K562 (cell line): ENCODE results near the gene TDRD12. TPM values are rescaled to one million over a fixed set of nuclear protein-coding genes. Genes with fewer than 3 reads are reported as not detected.
A peak's percentile ranks its signal among the peaks of the same experiment; 100 is the strongest.

Source experiments
- ATAC-seq: fragments of 200-7000 bp; cut with Tn5 transposase; 3 replicates; pipeline ENCODE4 v1.9.1; 2020; ENCODE audit warnings: moderate library complexity
- BruUV-seq: library from RNA; stranded (reverse); fragments of 400-500 nt; replicated peaks from 2 replicates; lab custom pipeline; 2021; lab: Mats Ljungman, UMichigan
- CTCF ChIA-PET: fragments of 300-600 bp; formaldehyde crosslinking; extraction: SDS; loops from one replicate; lab custom pipeline; 2021; ENCODE audit warnings: low intra/inter-chr PET ratio; lab: Yijun Ruan, JAX
- POLR2A ChIA-PET: fragments of 300-600, 350-650 bp; sonication (Branson Sonifier 250); formaldehyde crosslinking; extraction: SDS; loops from one replicate; lab custom pipeline; 2021; ENCODE audit warnings: antibody characterized with exemption, inconsistent platforms; lab: Yijun Ruan, JAX
- DNase-seq, 4 experiments: peaks; one replicate each; pipeline versions ENCODE4 v3.0.0 to v3.0.0-alpha.2; 2011 to 2018; ENCODE audit warnings: low spot score in 3 of 4, mixed read lengths in 3 of 4; ENCODE audit errors: extremely low read depth in 1 of 4
- FAIRE-seq: peaks from 2 replicates; lab custom pipeline; 2011; peaks lifted over from hg19 to GRCh38; lab: Jason Lieb, UNC
- H2AFZ ChIP-seq: 2 replicates; pipeline ENCODE4 v1.6.0; 2011; ENCODE audit warnings: low read depth, low read length, control low read depth, inconsistent platforms
- H3K27ac ChIP-seq: fragments of 200-600 bp; 3 replicates; pipeline ENCODE4 v1.8.0; 2011; ENCODE audit warnings: low read depth, mild to moderate bottlenecking, control low read depth, inconsistent platforms, low read length, moderate library complexity, mixed read lengths; ENCODE audit errors: extremely low read depth
- H3K27me3 ChIP-seq, 2 experiments: fragments of 300-600 bp in 1 of 2; 2 replicates in 1 of 2; 3 replicates in 1 of 2; pipeline versions ENCODE4 v1.6.0 to v1.8.0; 2011; ENCODE audit warnings: inconsistent platforms in 2 of 2, low read length in 2 of 2, mild to moderate bottlenecking in 1 of 2, mixed read lengths in 1 of 2, moderate library complexity in 1 of 2; ENCODE audit not compliant: control insufficient read depth in 2 of 2, insufficient read depth in 2 of 2
- H3K36me3 ChIP-seq: fragments of 300-600 bp; 3 replicates; pipeline ENCODE4 v1.8.0; 2011; ENCODE audit warnings: mild to moderate bottlenecking, low read length, inconsistent platforms; ENCODE audit not compliant: control insufficient read depth, insufficient read depth
- H3K4me1 ChIP-seq, 2 experiments: fragments of 200-600 bp in 1 of 2; replicated peaks in 1 of 2; 2 replicates in 1 of 2; 3 replicates in 1 of 2; pipeline versions ENCODE4 v1.5.1 to v1.8.0; 2011; ENCODE audit warnings: inconsistent platforms in 2 of 2, low read length in 2 of 2, mild to moderate bottlenecking in 1 of 2, mixed read lengths in 1 of 2, moderate library complexity in 1 of 2; ENCODE audit not compliant: control insufficient read depth in 2 of 2, insufficient read depth in 2 of 2
- H3K4me2 ChIP-seq: 2 replicates; pipeline ENCODE4 v1.6.1; 2011; ENCODE audit warnings: low read length, control low read depth, inconsistent platforms, mixed read lengths; ENCODE audit not compliant: insufficient read depth
- H3K4me3 ChIP-seq: fragments of 200-600 bp; sonication (generic), shearing (Covaris generic); 2 replicates; pipeline ENCODE4 v1.5.1; 2016; ENCODE audit warnings: control low read depth, inconsistent platforms
- H3K79me2 ChIP-seq: fragments of 200-600 bp; 3 replicates; pipeline ENCODE4 v1.8.0; 2011; ENCODE audit warnings: low read length, inconsistent platforms; ENCODE audit not compliant: control insufficient read depth, insufficient read depth
- H3K9ac ChIP-seq, 2 experiments: 2 replicates each; pipeline versions ENCODE4 v1.6.0 to v1.6.1; 2011; ENCODE audit warnings: low read depth in 2 of 2, low read length in 2 of 2, control low read depth in 1 of 2, inconsistent platforms in 1 of 2, mild to moderate bottlenecking in 1 of 2, mixed read lengths in 1 of 2; ENCODE audit not compliant: insufficient read depth in 1 of 2
- H3K9me1 ChIP-seq: one replicate; pipeline ENCODE4 v1.6.0; 2011; ENCODE audit warnings: inconsistent platforms, mild to moderate bottlenecking, low read length, moderate library complexity; ENCODE audit not compliant: control insufficient read depth, insufficient read depth
- H3K9me3 ChIP-seq: replicated peaks from 2 replicates; pipeline ENCODE4 v1.5.1; 2011; ENCODE audit warnings: low read depth, low read length, inconsistent platforms; ENCODE audit not compliant: control insufficient read depth, insufficient read depth
- H4K20me1 ChIP-seq: replicated peaks from 2 replicates; pipeline ENCODE4 v1.6.1; 2011; ENCODE audit warnings: low read length, inconsistent platforms, mixed read lengths; ENCODE audit not compliant: control insufficient read depth, insufficient read depth
- BCL6 ChIP-seq: fragments of 250-450 bp; sonication (Bioruptor Pico); IDR thresholded peaks from 2 replicates; pipeline ENCODE4 v1.4.0; 2020
- CTCFL ChIP-seq: IDR thresholded peaks from 2 replicates; pipeline ENCODE4 v1.6.1; 2011; ENCODE audit warnings: borderline replicate concordance, low read depth, mild to moderate bottlenecking, moderate library complexity, low read length; ENCODE audit not compliant: insufficient read depth, poor library complexity, severe bottlenecking
- MTA2 ChIP-seq: fragments of 450-650 bp; IDR thresholded peaks from 2 replicates; pipeline ENCODE4 v1.6.1; 2016; ENCODE audit warnings: low read depth
- RBM22 ChIP-seq: fragments of 200-400 bp; formaldehyde crosslinking; IDR thresholded peaks from 2 replicates; pipeline ENCODE4 v1.6.1; 2018; ENCODE audit warnings: low read length, low read depth; ENCODE audit not compliant: poor library complexity, severe bottlenecking
- TRIM28 ChIP-seq: fragments of 450-650 bp; IDR thresholded peaks from 2 replicates; pipeline ENCODE4 v1.6.1; 2017
- ZNF282 ChIP-seq: sonication (generic); formaldehyde crosslinking; IDR thresholded peaks from 2 replicates; pipeline ENCODE4 v1.8.1; 2023; ENCODE audit warnings: missing genetic modification reagents
- ZNF79 ChIP-seq: fragments of 250-450 bp; sonication (Bioruptor Pico); IDR thresholded peaks from 2 replicates; pipeline ENCODE4 v1.4.0; 2020; ENCODE audit warnings: low read depth, mild to moderate bottlenecking, moderate library complexity
- WGBS: fragments of 100-300 bp; shearing (Covaris generic); methylation state at CpG from one replicate; pipeline ENCODE4 v1.1.6; 2016; ENCODE audit warnings: low coverage, mixed read lengths; ENCODE audit not compliant: insufficient coverage; ENCODE audit errors: missing lambda C conversion rate; 5-methylcytosine and 5-hydroxymethylcytosine counted together
- in situ Hi-C: fragments of 300-500 bp; cut with MboI; formaldehyde crosslinking; loops from 4 replicates; pipeline ENCODE4 v1.15.0; 2018; ENCODE audit warnings: inconsistent platforms, mixed read lengths
- intact Hi-C: fragments of 100-400 bp; cut with micrococcal nuclease; formaldehyde crosslinking; loops from 2 replicates; pipeline ENCODE4 v1.14.2; 2022
- polyA plus RNA-seq, 8 experiments: library from polyadenylated mRNA; depleted of rRNA in 4 of 8; stranded (reverse) in 5 of 8; unstranded in 3 of 8; fragments of >200 nt; fragmentation: Nextera tagmentation in 2 of 8; fragmentation: Illumina TruSeq in 1 of 8; extraction: Ambion mirVana in 2 of 8; extraction: Trizol in 1 of 8; gene quantifications; 2 replicates each; pipeline versions ENCODE4 v1.2.1 to v1.2.3, GENCODE V29; 2011 to 2014; ENCODE audit warnings: inconsistent platforms in 1 of 8, missing spikeins in 1 of 8
- total RNA-seq, 7 experiments: library from RNA; depleted of rRNA in 6 of 7; stranded (reverse); fragments of >200 nt in 6 of 7; fragmentation: Illumina TruSeq in 2 of 7; extraction: Trizol in 2 of 7; gene quantifications; 2 replicates each; pipeline versions ENCODE4 v1.2.1 to v1.2.3, GENCODE V29; 2011 to 2021; ENCODE audit warnings: low replicate concordance in 1 of 7
- TF ChIP-seq, protein P1 (sequence below): sonication (generic); formaldehyde crosslinking; IDR thresholded peaks from 2 replicates; pipeline ENCODE4 v1.8.1; 2023; ENCODE audit warnings: mild to moderate bottlenecking, missing genetic modification reagents
- TF ChIP-seq, protein P2 (sequence below): sonication (generic); formaldehyde crosslinking; IDR thresholded peaks from 2 replicates; pipeline ENCODE4 v1.8.0; 2022; ENCODE audit warnings: mild to moderate bottlenecking, missing genetic modification reagents
- TF ChIP-seq, protein P3 (sequence below), 2 experiments: fragments of 150-350 bp in 1 of 2; IDR thresholded peaks; 2 replicates each; pipeline ENCODE4 v1.6.1; 2012 to 2016; ENCODE audit warnings: low read depth in 2 of 2, low read length in 2 of 2, mild to moderate bottlenecking in 1 of 2, moderate library complexity in 1 of 2

The TDRD12 gene
- total and polyA plus RNA-seq, 9 of the 15 experiments (the other 6 are each of a cell fraction or from before 2014, with no cell fraction given) = 0.03 TPM; not detected in 8

- in situ Hi-C loops = no loop called here
- POLR2A ChIA-PET = no interaction called here
- H3K9ac ChIP-seq = peak overlapping the region in 1 of 2 experiments; percentile 6; a peak in 2 of 4 replicates
- H3K9me3 ChIP-seq = no peaks in the 10 kb centered on the region
- no peak overlapping the region for H3K27ac ChIP-seq
- no TSS peak for BruUV-seq
- H3K4me2 ChIP-seq = no peak overlapping the region
- FAIRE-seq (no peak), ATAC-seq (no peak), DNase-seq (no peak)
- H3K27me3 ChIP-seq = peaks cover 16 to 22% of the 10 kb centered on the region in 2 experiments; a peak in 4 of 5 replicates
- no peaks in the 10 kb centered on the region for H3K36me3 ChIP-seq
- CTCF ChIA-PET = no interaction called here
- intact Hi-C loops = no loop called here
- 4% methylated on average over 6 of the region's 6 CpGs for WGBS
- TF ChIP-seq, protein P1, sequence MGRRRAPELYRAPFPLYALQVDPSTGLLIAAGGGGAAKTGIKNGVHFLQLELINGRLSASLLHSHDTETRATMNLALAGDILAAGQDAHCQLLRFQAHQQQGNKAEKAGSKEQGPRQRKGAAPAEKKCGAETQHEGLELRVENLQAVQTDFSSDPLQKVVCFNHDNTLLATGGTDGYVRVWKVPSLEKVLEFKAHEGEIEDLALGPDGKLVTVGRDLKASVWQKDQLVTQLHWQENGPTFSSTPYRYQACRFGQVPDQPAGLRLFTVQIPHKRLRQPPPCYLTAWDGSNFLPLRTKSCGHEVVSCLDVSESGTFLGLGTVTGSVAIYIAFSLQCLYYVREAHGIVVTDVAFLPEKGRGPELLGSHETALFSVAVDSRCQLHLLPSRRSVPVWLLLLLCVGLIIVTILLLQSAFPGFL (CRISPR knock-in tag) = no peak
- TF ChIP-seq ZNF282 (CRISPR knock-in tag) (no peak), TRIM28 (no peak), BCL6 (CRISPR knock-in tag) (no peak), RBM22 (no peak), ZNF79 (CRISPR knock-in tag) (no peak), CTCFL (no peak), MTA2 (no peak)
- TF ChIP-seq, protein P2, sequence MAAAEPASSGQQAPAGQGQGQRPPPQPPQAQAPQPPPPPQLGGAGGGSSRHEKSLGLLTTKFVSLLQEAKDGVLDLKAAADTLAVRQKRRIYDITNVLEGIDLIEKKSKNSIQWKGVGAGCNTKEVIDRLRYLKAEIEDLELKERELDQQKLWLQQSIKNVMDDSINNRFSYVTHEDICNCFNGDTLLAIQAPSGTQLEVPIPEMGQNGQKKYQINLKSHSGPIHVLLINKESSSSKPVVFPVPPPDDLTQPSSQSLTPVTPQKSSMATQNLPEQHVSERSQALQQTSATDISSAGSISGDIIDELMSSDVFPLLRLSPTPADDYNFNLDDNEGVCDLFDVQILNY (CRISPR knock-in tag) = no peak
- TF ChIP-seq, protein P3, sequence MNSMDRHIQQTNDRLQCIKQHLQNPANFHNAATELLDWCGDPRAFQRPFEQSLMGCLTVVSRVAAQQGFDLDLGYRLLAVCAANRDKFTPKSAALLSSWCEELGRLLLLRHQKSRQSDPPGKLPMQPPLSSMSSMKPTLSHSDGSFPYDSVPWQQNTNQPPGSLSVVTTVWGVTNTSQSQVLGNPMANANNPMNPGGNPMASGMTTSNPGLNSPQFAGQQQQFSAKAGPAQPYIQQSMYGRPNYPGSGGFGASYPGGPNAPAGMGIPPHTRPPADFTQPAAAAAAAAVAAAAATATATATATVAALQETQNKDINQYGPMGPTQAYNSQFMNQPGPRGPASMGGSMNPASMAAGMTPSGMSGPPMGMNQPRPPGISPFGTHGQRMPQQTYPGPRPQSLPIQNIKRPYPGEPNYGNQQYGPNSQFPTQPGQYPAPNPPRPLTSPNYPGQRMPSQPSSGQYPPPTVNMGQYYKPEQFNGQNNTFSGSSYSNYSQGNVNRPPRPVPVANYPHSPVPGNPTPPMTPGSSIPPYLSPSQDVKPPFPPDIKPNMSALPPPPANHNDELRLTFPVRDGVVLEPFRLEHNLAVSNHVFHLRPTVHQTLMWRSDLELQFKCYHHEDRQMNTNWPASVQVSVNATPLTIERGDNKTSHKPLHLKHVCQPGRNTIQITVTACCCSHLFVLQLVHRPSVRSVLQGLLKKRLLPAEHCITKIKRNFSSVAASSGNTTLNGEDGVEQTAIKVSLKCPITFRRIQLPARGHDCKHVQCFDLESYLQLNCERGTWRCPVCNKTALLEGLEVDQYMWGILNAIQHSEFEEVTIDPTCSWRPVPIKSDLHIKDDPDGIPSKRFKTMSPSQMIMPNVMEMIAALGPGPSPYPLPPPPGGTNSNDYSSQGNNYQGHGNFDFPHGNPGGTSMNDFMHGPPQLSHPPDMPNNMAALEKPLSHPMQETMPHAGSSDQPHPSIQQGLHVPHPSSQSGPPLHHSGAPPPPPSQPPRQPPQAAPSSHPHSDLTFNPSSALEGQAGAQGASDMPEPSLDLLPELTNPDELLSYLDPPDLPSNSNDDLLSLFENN (IDR thresholded peaks at IDR 0.05; ENCODE audit: low read depth in 2 of 2, low read length in 2 of 2) = no peak
- no peaks in the 10 kb centered on the region for H3K79me2 ChIP-seq
- no peaks in the 10 kb centered on the region for H3K9me1 ChIP-seq
- H3K4me1 ChIP-seq = peaks cover 0 to 3% of the 10 kb centered on the region in 2 experiments; a peak in 3 of 5 replicates
- no peaks in the 10 kb centered on the region for H4K20me1 ChIP-seq
- no peak overlapping the region for H2AFZ ChIP-seq
- H3K4me3 ChIP-seq = no peak overlapping the region
Observed at GRCh38 chr19:32749361-32749760, 29.8 kb downstream of the TDRD12 start.
